ENCODE data around the gene ZSCAN4. TPM values are rescaled to one million over a fixed set of nuclear protein-coding genes. Genes with fewer than 3 reads are reported as not detected.

The ZSCAN4 gene
- polyA plus RNA-seq, 1 donor (not counting 4 experiments of a cell fraction or from before 2014, with no cell fraction given): 0.18 TPM

GRCh38 chr19:57664269-57665127 lies 4.2 kb upstream of the ZSCAN4 start:
- Histone ChIP-seq H3K27me3 (ENCODE audit: control insufficient read depth, extremely low read depth, insufficient read depth, low read length) (no peaks in the 10 kb centered on the region), H3K9ac (ENCODE audit: control insufficient read depth, extremely low read depth, insufficient read depth, low read length) (peak overlapping the region; percentile 47), H3K79me2 (ENCODE audit: control insufficient read depth, insufficient read depth, low read length) (no peaks in the 10 kb centered on the region), H3K9me3 (ENCODE audit: control insufficient read depth, low read depth, low read length) (no peaks in the 10 kb centered on the region), H3K4me2 (ENCODE audit: control insufficient read depth, extremely low read depth, insufficient read depth, low read depth, low read length) (peak overlapping the region; percentile 83), H2AFZ (ENCODE audit: control insufficient read depth, low read length) (peak overlapping the region; percentile 71), H4K20me1 (ENCODE audit: control insufficient read depth, extremely low read depth, insufficient read depth, low read length) (no peaks in the 10 kb centered on the region), H3K36me3 (ENCODE audit: control insufficient read depth in 2 of 2, extremely low read depth in 1 of 2, insufficient read depth in 2 of 2, low read length in 2 of 2) (no peaks in the 10 kb centered on the region), H3K27ac (ENCODE audit: control insufficient read depth, insufficient read depth, low read length) (no peak overlapping the region), H3K4me3 (ENCODE audit: control insufficient read depth in 2 of 3, extremely low read depth in 1 of 3, insufficient read depth in 2 of 3, low read depth in 1 of 3, low read length in 3 of 3) (peak overlapping the region; percentile 45 to 67 (median 65)), H3K9me1 (ENCODE audit: control insufficient read depth, extremely low read depth, insufficient read depth, low read length) (no peaks in the 10 kb centered on the region), H3K4me1 (ENCODE audit: control insufficient read depth, extremely low read depth, insufficient read depth, low read length) (peaks cover 4% of the 10 kb centered on the region)
- DNase-seq (ENCODE audit: low read depth, low spot score): no peak
- dilution Hi-C loops (cut with MboI; ENCODE audit: extremely low pct_ligation_motif_present, low sequenced_read_pairs): no loop called here
- peak; percentile 13 for FAIRE-seq
- TF ChIP-seq, protein P1, sequence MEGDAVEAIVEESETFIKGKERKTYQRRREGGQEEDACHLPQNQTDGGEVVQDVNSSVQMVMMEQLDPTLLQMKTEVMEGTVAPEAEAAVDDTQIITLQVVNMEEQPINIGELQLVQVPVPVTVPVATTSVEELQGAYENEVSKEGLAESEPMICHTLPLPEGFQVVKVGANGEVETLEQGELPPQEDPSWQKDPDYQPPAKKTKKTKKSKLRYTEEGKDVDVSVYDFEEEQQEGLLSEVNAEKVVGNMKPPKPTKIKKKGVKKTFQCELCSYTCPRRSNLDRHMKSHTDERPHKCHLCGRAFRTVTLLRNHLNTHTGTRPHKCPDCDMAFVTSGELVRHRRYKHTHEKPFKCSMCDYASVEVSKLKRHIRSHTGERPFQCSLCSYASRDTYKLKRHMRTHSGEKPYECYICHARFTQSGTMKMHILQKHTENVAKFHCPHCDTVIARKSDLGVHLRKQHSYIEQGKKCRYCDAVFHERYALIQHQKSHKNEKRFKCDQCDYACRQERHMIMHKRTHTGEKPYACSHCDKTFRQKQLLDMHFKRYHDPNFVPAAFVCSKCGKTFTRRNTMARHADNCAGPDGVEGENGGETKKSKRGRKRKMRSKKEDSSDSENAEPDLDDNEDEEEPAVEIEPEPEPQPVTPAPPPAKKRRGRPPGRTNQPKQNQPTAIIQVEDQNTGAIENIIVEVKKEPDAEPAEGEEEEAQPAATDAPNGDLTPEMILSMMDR (optimal IDR thresholded peaks at IDR 0.05 in 1 of 3, IDR thresholded peaks at IDR 0.05 in 1 of 3, conservative IDR thresholded peaks at IDR 0.05 in 1 of 3; ENCODE audit: extremely low read depth in 1 of 3, insufficient read depth in 2 of 3, low read length in 3 of 3): no peak
- no peak for TF ChIP-seq EZH2 (IDR thresholded peaks at IDR 0.05; ENCODE audit: low read length)

DNA sequence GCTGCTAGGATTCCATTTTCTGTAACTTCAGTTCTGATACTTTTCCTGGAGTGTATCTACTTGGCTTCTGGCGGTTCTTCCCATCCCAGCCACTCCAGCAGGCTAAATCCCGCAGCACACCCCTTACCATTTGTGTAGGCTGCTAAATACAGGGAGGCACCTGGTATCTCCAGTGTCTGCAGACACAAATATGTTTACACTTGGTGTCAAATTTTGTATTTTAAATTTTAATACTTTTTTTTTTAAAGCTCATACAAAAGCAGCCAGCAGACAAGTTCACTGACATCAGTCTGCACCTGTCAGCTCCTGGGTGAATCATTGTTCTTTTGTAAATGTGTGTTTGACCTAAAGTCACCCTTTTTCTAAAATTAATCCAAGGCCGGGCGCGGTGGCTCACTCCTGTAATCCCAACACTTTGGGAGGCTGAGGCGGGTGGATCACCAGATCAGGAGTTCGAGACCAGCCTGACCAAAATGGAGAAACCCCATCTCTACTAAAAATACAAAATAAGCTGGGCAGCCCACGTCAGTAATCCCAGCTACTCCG lies 3.4 kb upstream of the ZSCAN4 start:
- DNase-seq (ENCODE audit: low read depth, low spot score) (no peak), FAIRE-seq (no peak)
- Histone ChIP-seq H3K4me1 (ENCODE audit: control insufficient read depth, extremely low read depth, insufficient read depth, low read length) (peaks cover 4% of the 10 kb centered on the region), H4K20me1 (ENCODE audit: control insufficient read depth, extremely low read depth, insufficient read depth, low read length) (no peaks in the 10 kb centered on the region), H3K27ac (ENCODE audit: control insufficient read depth, insufficient read depth, low read length) (no peak overlapping the region), H3K9me1 (ENCODE audit: control insufficient read depth, extremely low read depth, insufficient read depth, low read length) (no peaks in the 10 kb centered on the region), H3K36me3 (ENCODE audit: control insufficient read depth in 2 of 2, extremely low read depth in 1 of 2, insufficient read depth in 2 of 2, low read length in 2 of 2) (no peaks in the 10 kb centered on the region), H3K79me2 (ENCODE audit: control insufficient read depth, insufficient read depth, low read length) (no peaks in the 10 kb centered on the region), H3K9me3 (ENCODE audit: control insufficient read depth, low read depth, low read length) (no peaks in the 10 kb centered on the region), H2AFZ (ENCODE audit: control insufficient read depth, low read length) (no peak overlapping the region), H3K4me2 (ENCODE audit: control insufficient read depth, extremely low read depth, insufficient read depth, low read depth, low read length) (no peak overlapping the region), H3K27me3 (ENCODE audit: control insufficient read depth, extremely low read depth, insufficient read depth, low read length) (no peaks in the 10 kb centered on the region), H3K4me3 (ENCODE audit: control insufficient read depth in 2 of 3, extremely low read depth in 1 of 3, insufficient read depth in 2 of 3, low read depth in 1 of 3, low read length in 3 of 3) (no peak overlapping the region), H3K9ac (ENCODE audit: control insufficient read depth, extremely low read depth, insufficient read depth, low read length) (no peak overlapping the region)
- TF ChIP-seq, protein P1 (optimal IDR thresholded peaks at IDR 0.05 in 1 of 3, IDR thresholded peaks at IDR 0.05 in 1 of 3, conservative IDR thresholded peaks at IDR 0.05 in 1 of 3; ENCODE audit: extremely low read depth in 1 of 3, insufficient read depth in 2 of 3, low read length in 3 of 3): no peak
- TF ChIP-seq EZH2 (IDR thresholded peaks at IDR 0.05; ENCODE audit: low read length): no peak
- dilution Hi-C loops (cut with MboI; ENCODE audit: extremely low pct_ligation_motif_present, low sequenced_read_pairs): no loop called here

Data from keratinocyte (primary cell).